Measurements from ENCODE around the gene PCNT.
"Not testable (repeated sequence)": the region's sequence is repeated elsewhere in the genome, so short reads cannot be mapped to it uniquely, and the experiment has no call there.

DNA sequence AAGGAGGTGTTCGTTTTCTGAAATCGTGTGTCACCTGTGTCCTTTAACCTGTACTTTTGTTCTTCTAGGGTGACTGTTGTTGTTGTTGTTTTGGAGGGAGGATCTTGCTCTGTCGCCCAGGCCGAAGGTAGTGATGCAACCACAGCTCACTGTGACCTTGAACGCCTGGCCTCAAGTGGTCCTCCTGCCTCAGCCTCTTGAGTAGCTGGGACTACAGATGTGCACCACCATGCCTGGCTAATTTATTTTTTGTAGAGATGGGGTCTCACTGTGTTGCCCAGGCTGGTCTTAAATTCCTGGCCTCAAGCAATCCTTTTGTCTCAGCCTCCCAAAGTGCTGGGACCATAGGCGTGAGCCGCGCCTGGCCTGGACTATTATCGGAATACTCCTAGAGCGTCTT lies 49.0 kb downstream of the PCNT start:
- TF ChIP-seq, protein P1, sequence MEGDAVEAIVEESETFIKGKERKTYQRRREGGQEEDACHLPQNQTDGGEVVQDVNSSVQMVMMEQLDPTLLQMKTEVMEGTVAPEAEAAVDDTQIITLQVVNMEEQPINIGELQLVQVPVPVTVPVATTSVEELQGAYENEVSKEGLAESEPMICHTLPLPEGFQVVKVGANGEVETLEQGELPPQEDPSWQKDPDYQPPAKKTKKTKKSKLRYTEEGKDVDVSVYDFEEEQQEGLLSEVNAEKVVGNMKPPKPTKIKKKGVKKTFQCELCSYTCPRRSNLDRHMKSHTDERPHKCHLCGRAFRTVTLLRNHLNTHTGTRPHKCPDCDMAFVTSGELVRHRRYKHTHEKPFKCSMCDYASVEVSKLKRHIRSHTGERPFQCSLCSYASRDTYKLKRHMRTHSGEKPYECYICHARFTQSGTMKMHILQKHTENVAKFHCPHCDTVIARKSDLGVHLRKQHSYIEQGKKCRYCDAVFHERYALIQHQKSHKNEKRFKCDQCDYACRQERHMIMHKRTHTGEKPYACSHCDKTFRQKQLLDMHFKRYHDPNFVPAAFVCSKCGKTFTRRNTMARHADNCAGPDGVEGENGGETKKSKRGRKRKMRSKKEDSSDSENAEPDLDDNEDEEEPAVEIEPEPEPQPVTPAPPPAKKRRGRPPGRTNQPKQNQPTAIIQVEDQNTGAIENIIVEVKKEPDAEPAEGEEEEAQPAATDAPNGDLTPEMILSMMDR (IDR thresholded peaks at IDR 0.05; ENCODE audit: poor library complexity, severe bottlenecking): not testable (repeated sequence)
- TF ChIP-seq REST (IDR thresholded peaks at IDR 0.05; ENCODE audit: borderline replicate concordance); EP300 (conservative IDR thresholded peaks at IDR 0.05; ENCODE audit: poor library complexity, severe bottlenecking); POLR2AphosphoS5 (IDR thresholded peaks at IDR 0.05); RAD21 (conservative IDR thresholded peaks at IDR 0.05); EZH2 (IDR thresholded peaks at IDR 0.05; ENCODE audit: borderline replicate concordance, insufficient read depth, low read length, poor library complexity, severe bottlenecking); TAF1 (IDR thresholded peaks at IDR 0.05; ENCODE audit: low read depth); MXI1 (conservative IDR thresholded peaks at IDR 0.05; ENCODE audit: poor library complexity, severe bottlenecking); SMC3 (conservative IDR thresholded peaks at IDR 0.05; ENCODE audit: poor library complexity): not testable (repeated sequence)
